Measurements from ENCODE around the gene TIRAP.

Gene TIRAP

GRCh38 chr11:126304457-126305075 lies 21.7 kb downstream of the TIRAP start:
- TF ChIP-seq SIN3A (IDR thresholded peaks at IDR 0.05; ENCODE audit: borderline replicate concordance, insufficient read depth, low read length): 0 out of 2 replicates have a peak, but pooled peaks have one; percentile 2
- no peak for TF ChIP-seq FOXP2 (optimal IDR thresholded peaks at IDR 0.05; ENCODE audit: borderline replicate concordance, extremely low read depth, extremely low read length, insufficient read depth)

DNA sequence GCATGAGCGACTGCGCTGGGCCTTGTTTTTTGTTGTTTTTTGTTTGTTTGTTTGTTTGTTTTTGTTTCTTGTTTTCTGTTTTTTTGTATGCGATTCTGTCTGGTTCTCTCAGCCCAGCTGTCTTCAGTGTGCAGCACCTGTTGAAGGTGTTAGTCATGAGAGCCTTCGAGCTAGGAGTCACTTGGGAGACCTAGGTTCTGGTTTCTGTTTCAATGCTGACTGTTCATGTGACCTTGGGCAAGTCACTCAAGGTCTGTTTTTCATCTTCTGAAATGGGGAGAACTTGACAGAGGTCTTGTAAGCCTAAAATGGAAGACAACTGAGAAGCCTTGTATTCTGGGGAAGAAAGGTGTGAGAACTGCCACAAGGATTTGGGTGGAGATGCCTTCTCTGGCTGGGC lies 22.8 kb downstream of the TIRAP start:
- TF ChIP-seq REST (IDR thresholded peaks at IDR 0.05; ENCODE audit: insufficient read depth in 1 of 2, low read depth in 2 of 2, low read length in 2 of 2): no peak
- TF ChIP-seq TAF1 (IDR thresholded peaks at IDR 0.05; ENCODE audit: borderline replicate concordance, insufficient read depth, low read length): no peak
- no peak for TF ChIP-seq FOXP2 (optimal IDR thresholded peaks at IDR 0.05; ENCODE audit: borderline replicate concordance, extremely low read depth, extremely low read length, insufficient read depth)
- no peak for TF ChIP-seq SIN3A (IDR thresholded peaks at IDR 0.05; ENCODE audit: borderline replicate concordance, insufficient read depth, low read length)
- TF ChIP-seq POLR2AphosphoS5 (IDR thresholded peaks at IDR 0.05; ENCODE audit: low read depth, low read length): no peak

- no peak for TF ChIP-seq FOXP2 (optimal IDR thresholded peaks at IDR 0.05; ENCODE audit: borderline replicate concordance, extremely low read depth, extremely low read length, insufficient read depth)
- TF ChIP-seq POLR2AphosphoS5 (IDR thresholded peaks at IDR 0.05; ENCODE audit: low read depth, low read length): no peak
- no peak for TF ChIP-seq SIN3A (IDR thresholded peaks at IDR 0.05; ENCODE audit: borderline replicate concordance, insufficient read depth, low read length)
- TF ChIP-seq TAF1 (IDR thresholded peaks at IDR 0.05; ENCODE audit: borderline replicate concordance, insufficient read depth, low read length): no peak
- TF ChIP-seq REST (IDR thresholded peaks at IDR 0.05; ENCODE audit: insufficient read depth in 1 of 2, low read depth in 2 of 2, low read length in 2 of 2): no peak
Observed at GRCh38 chr11:126307706-126308105, 24.8 kb downstream of the TIRAP start.

- TF ChIP-seq REST (IDR thresholded peaks at IDR 0.05; ENCODE audit: insufficient read depth in 1 of 2, low read depth in 2 of 2, low read length in 2 of 2) (no peak), POLR2AphosphoS5 (IDR thresholded peaks at IDR 0.05; ENCODE audit: low read depth, low read length) (no peak), FOXP2 (optimal IDR thresholded peaks at IDR 0.05; ENCODE audit: borderline replicate concordance, extremely low read depth, extremely low read length, insufficient read depth) (no peak)
Observed at GRCh38 chr11:126308271-126308671, 25.4 kb downstream of the TIRAP start.

- no peak for TF ChIP-seq SIN3A (IDR thresholded peaks at IDR 0.05; ENCODE audit: borderline replicate concordance, insufficient read depth, low read length)
- no peak for TF ChIP-seq REST (IDR thresholded peaks at IDR 0.05; ENCODE audit: insufficient read depth in 1 of 2, low read depth in 2 of 2, low read length in 2 of 2)
- no peak for TF ChIP-seq FOXP2 (optimal IDR thresholded peaks at IDR 0.05; ENCODE audit: borderline replicate concordance, extremely low read depth, extremely low read length, insufficient read depth)
- no peak for TF ChIP-seq TAF1 (IDR thresholded peaks at IDR 0.05; ENCODE audit: borderline replicate concordance, insufficient read depth, low read length)
- no peak for TF ChIP-seq POLR2AphosphoS5 (IDR thresholded peaks at IDR 0.05; ENCODE audit: low read depth, low read length)
Observed at GRCh38 chr11:126310200-126310991, 27.5 kb downstream of the TIRAP start.

All from PFSK-1 (cell line).